Measurements from ENCODE around the gene ZBTB21. TPM values are rescaled to one million over a fixed set of nuclear protein-coding genes. Genes with fewer than 3 reads are reported as not detected.

The ZBTB21 gene
- total RNA-seq, 1 donor from 2014 or later = 8.4 TPM

DNA sequence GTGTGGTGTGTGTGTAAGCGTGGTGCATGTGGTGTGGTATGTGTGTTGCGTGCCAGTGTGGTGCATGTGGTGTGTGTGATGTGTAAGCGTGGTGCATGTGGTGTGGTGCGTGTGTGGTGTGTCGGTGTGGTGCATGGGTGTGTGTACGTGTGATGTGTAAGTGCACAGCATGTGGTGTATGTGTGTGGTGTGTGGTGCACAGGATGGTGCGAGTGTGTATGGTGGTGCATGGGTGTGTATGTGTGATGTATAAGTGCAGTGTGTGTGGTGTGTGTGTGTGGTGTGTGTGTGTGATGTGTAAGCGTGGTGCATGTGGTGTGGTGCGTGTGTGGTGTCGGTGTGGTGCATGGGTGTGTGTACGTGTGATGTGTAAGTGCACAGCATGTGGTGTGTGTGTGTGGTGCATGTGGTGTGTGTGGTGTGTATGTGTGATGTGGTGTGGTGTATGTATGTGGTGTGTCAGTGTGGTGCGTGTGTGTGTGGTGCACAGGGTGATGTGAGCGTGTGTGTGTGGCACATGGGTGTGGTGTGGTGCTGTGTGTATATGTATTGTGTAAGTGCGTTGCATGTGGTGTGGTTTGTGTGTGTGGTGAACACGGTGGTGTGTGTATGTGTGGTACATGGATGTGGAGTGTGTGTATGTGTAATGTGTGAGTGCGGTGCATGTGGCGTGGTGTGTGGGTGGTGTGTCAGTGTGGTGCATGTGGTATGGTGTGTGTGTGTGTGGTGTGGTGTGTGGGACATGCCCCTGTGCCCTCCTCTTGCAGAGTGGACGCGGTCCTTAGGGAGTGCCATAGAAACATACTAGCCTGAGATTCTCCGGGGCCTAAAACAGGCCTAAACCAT, 55.3 kb downstream of the ZBTB21 start:
- Mint-ChIP-seq H3K27ac (ENCODE audit: unreplicated experiment) (peak overlapping the region; percentile 11), H3K4me3 (ENCODE audit: unreplicated experiment) (peak overlapping the region; percentile 58), H3K9me3 (ENCODE audit: unreplicated experiment) (no peaks in the 10 kb centered on the region), H3K4me1 (ENCODE audit: unreplicated experiment) (peaks cover 19% of the 10 kb centered on the region), H3K36me3 (ENCODE audit: low read depth, unreplicated experiment) (peaks cover 9% of the 10 kb centered on the region), H3K27me3 (ENCODE audit: unreplicated experiment) (peaks cover 21% of the 10 kb centered on the region)
- no peak for DNase-seq (ENCODE audit: low spot score)
- TF ChIP-seq, protein P1, sequence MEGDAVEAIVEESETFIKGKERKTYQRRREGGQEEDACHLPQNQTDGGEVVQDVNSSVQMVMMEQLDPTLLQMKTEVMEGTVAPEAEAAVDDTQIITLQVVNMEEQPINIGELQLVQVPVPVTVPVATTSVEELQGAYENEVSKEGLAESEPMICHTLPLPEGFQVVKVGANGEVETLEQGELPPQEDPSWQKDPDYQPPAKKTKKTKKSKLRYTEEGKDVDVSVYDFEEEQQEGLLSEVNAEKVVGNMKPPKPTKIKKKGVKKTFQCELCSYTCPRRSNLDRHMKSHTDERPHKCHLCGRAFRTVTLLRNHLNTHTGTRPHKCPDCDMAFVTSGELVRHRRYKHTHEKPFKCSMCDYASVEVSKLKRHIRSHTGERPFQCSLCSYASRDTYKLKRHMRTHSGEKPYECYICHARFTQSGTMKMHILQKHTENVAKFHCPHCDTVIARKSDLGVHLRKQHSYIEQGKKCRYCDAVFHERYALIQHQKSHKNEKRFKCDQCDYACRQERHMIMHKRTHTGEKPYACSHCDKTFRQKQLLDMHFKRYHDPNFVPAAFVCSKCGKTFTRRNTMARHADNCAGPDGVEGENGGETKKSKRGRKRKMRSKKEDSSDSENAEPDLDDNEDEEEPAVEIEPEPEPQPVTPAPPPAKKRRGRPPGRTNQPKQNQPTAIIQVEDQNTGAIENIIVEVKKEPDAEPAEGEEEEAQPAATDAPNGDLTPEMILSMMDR (IDR thresholded peaks at IDR 0.05; ENCODE audit: unreplicated experiment) = no peak

DNA sequence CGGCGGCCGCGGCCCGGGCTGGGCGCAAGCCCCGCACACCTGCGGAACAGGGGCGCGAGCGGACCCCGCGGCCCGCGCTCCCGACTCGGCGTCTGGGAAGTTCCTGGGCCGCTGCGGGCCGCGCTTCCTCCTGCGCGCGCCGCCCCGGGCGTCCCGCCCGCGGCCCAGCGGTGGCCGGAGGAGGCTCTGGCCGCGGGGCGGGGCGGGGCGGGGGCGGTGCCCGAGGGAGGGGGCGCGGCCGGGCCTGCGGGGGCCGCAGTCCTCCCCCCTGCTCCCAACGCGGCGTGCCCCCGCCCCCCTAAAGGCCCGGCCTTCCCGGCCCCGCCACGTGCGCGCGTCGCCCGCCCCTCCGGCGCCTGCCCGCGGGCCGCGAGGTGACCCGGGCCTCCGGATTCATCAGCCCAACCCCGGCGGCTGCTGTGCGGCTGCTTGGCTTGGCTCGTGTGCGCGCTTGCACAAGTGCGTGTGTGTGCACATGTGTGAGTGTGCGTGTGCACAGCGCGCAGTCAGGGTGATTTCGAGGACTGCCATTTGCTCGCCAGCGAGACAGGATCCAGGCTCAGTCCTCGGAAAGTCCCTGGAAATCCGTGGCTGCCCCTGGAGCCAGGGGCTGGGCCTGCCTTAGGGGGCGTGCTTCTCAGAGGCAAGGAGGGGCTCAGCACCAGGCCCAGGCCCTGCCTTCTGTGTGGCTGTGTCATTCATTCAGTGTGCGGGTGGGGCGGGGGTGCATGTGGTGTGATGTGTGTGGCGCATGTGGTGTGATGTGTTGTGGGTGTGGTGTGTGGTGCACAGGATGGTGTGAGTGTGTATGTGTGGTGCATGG, 56.1 kb downstream of the ZBTB21 start, which contains the start of gene C2CD2:
Gene C2CD2, minus strand, starts transcription at position 188 of the 823 bp plus-strand sequence. CDS start 370 bp downstream, outside the sequence.
- peaks cover 9% of the 10 kb centered on the region for H3K36me3 Mint-ChIP-seq (ENCODE audit: low read depth, unreplicated experiment)
- DNase-seq (ENCODE audit: low spot score) = peak; percentile 51
- H3K4me3 Mint-ChIP-seq (ENCODE audit: unreplicated experiment) = peak within 1 kb of the TSS; percentile 82
- peak within 1 kb of the TSS; percentile 11 for H3K27ac Mint-ChIP-seq (ENCODE audit: unreplicated experiment)
- peaks cover 24% of the 10 kb centered on the region for H3K27me3 Mint-ChIP-seq (ENCODE audit: unreplicated experiment)
- TF ChIP-seq, protein P1 (IDR thresholded peaks at IDR 0.05; ENCODE audit: unreplicated experiment) = no peak
- H3K9me3 Mint-ChIP-seq (ENCODE audit: unreplicated experiment) = no peaks in the 10 kb centered on the region
- H3K4me1 Mint-ChIP-seq (ENCODE audit: unreplicated experiment) = peaks cover 22% of the 10 kb centered on the region

DNA sequence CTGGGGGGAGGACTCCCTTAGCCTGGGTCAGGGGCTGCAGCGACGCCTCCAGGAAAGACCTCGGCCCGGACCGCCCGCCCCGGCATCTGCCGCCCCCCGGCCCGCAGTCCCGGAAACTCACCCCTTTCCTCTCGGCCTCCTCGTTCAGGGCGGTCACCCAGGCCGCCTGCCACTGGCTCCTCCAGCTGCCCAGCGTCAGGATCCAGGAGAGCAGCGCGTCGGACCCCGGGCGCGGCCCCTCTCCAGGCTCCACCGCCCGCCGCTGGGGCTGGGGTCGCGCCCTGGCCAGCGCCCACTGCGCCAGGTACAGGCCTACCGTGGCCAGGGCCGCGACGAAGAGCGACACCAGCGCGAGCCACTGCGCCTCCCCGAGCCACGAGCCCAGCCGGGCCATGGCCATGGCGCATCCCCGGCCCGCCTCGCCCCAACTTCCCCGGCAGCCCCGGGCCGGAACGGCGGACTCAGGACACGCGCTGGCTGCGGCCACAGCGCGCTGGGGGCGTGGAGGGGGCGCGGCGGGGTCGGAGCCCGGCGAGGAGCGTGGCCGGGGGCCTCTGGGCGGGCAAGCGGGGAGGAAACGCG, 56.8 kb downstream of the ZBTB21 start:
- H3K9me3 Mint-ChIP-seq (ENCODE audit: unreplicated experiment) = no peaks in the 10 kb centered on the region
- peak; percentile 40 for DNase-seq (ENCODE audit: low spot score)
- no peak overlapping the region for H3K27ac Mint-ChIP-seq (ENCODE audit: unreplicated experiment)
- peaks cover 25% of the 10 kb centered on the region for H3K4me1 Mint-ChIP-seq (ENCODE audit: unreplicated experiment)
- peaks cover 24% of the 10 kb centered on the region for H3K27me3 Mint-ChIP-seq (ENCODE audit: unreplicated experiment)
- H3K4me3 Mint-ChIP-seq (ENCODE audit: unreplicated experiment) = peak overlapping the region; percentile 82
- TF ChIP-seq, protein P1 (IDR thresholded peaks at IDR 0.05; ENCODE audit: unreplicated experiment) = no peak
- H3K36me3 Mint-ChIP-seq (ENCODE audit: low read depth, unreplicated experiment) = peaks cover 9% of the 10 kb centered on the region

DNA sequence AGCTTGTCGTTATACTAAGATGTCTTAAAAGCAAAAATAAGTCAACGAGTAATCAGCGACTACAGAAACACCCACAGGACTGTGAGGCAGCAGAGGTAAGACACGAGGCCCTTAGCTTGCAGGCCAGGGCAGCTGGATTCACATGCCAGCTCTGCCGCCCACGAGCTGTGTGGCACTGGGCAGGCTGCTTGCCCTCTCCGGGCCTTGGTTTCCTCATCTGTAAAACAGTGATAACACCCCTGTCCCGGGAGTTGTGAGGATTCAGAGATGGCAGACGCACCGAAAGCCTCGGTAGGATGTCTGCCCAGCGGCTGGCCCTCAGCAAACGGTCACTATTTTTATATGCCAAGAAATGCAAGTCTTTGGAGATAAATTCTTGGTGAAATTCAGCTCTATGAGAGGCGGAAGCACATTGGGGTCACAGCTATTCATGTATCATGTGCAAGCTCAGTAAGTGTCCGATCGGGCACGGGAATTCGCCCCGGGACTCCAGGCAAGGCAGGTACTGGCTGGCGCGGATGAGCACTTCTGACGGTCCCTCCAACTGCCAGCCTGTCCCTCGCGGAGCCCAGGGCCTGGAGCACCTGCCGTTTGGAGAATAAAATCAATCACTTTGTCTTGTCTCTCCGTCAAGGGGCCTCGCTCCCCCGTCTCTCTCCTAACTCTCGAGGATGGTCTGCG, 57.5 kb downstream of the ZBTB21 start:
- Mint-ChIP-seq H3K36me3 (ENCODE audit: low read depth, unreplicated experiment) (peaks cover 9% of the 10 kb centered on the region), H3K9me3 (ENCODE audit: unreplicated experiment) (no peaks in the 10 kb centered on the region), H3K4me3 (ENCODE audit: unreplicated experiment) (peak overlapping the region; percentile 82), H3K4me1 (ENCODE audit: unreplicated experiment) (peaks cover 29% of the 10 kb centered on the region), H3K27ac (ENCODE audit: unreplicated experiment) (peak overlapping the region; percentile 67), H3K27me3 (ENCODE audit: unreplicated experiment) (peaks cover 24% of the 10 kb centered on the region)
- DNase-seq (ENCODE audit: low spot score) = no peak
- TF ChIP-seq, protein P1 (IDR thresholded peaks at IDR 0.05; ENCODE audit: unreplicated experiment) = no peak

Measured in endothelial cell (in vitro differentiated cells).